ENCODE data around the gene PDGFB.

The PDGFB gene

DNA sequence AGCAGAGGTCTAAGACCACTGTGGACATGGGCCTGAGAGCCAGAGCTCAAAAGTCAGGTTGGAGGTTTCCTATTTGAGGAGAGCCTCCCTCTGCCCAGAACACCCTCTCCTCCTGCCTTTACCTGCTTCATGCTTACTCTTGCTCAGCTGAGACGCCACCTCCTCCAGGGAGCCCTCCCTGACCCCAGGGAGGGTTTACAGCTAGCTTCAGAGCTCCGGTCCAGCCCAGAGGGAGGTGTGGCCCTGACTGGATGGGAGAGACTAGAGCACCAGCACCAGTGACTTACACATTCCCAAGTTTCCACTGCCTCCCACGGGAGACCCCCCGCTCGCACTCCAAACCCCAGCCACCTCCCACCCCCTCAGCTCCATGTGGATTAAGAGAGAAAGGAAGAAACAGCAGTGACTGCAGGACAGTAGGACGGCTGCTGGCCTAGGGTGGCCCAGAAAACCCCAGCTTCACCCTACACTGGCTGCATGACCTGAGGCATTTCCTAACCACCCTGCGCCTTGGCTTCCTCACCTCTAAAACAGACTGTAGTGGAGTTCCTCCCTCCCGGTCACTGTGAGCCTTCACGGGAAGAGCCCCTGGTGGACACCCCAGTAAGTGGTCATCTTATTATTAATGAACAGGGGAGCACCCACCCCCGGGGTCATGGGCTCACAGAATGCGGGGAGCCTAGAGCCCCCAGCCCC, 24.5 kb upstream of the PDGFB start:
- TF ChIP-seq, protein P1, sequence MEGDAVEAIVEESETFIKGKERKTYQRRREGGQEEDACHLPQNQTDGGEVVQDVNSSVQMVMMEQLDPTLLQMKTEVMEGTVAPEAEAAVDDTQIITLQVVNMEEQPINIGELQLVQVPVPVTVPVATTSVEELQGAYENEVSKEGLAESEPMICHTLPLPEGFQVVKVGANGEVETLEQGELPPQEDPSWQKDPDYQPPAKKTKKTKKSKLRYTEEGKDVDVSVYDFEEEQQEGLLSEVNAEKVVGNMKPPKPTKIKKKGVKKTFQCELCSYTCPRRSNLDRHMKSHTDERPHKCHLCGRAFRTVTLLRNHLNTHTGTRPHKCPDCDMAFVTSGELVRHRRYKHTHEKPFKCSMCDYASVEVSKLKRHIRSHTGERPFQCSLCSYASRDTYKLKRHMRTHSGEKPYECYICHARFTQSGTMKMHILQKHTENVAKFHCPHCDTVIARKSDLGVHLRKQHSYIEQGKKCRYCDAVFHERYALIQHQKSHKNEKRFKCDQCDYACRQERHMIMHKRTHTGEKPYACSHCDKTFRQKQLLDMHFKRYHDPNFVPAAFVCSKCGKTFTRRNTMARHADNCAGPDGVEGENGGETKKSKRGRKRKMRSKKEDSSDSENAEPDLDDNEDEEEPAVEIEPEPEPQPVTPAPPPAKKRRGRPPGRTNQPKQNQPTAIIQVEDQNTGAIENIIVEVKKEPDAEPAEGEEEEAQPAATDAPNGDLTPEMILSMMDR (IDR thresholded peaks at IDR 0.05; ENCODE audit: control insufficient read depth, insufficient read depth, low read depth, low read length, missing control alignments) = no peak
- no peak for DNase-seq (ENCODE audit: low read depth)
- H3K4me3 ChIP-seq (ENCODE audit: control insufficient read depth, low read depth, low read length) = no peak overlapping the region

DNA sequence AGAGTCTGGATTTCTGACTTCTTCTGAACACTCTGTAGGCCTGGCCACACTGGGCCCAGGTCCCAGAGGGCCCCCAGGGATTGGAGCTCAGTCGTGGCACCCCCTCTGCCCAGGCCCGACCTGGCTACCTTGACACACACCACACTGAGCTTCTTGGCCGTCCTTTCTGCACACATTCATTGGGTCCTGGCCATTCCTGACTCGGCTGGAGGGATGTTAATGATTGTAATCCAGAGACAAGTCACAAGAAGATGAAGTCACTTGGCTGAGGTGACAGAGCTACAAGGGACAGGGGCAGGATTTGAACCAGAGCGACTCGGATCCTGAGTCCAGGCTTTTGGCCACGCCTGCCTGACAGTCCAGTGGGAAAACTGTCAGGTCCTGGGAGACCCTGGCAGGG, 23.9 kb upstream of the PDGFB start:
- H3K4me3 ChIP-seq (ENCODE audit: control insufficient read depth, low read depth, low read length) = no peak overlapping the region
- TF ChIP-seq, protein P1 (IDR thresholded peaks at IDR 0.05; ENCODE audit: control insufficient read depth, insufficient read depth, low read depth, low read length, missing control alignments) = no peak
- DNase-seq (ENCODE audit: low read depth) = no peak

DNA sequence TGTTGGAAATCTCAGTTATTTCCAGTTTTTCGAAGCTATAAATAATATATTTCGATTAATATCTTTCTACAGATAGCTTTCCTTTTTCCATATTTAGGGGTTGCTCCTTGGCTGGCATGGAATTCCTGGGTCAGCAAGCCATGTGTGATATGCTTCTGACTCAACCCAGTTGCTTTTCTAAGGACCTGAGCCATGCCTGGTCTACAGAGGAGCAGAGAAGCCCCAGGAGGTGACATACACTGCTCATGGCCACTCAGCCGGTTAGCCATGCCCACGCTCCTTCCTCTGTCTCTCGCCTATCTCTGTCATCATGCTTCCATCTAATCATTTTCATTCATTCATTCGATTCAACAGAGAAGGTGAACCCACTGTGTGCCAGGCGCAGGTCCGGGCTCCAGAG, 23.2 kb upstream of the PDGFB start:
- TF ChIP-seq, protein P1 (IDR thresholded peaks at IDR 0.05; ENCODE audit: control insufficient read depth, insufficient read depth, low read depth, low read length, missing control alignments) = no peak
- no peak overlapping the region for H3K4me3 ChIP-seq (ENCODE audit: control insufficient read depth, low read depth, low read length)

GRCh38 chr22:39266398-39267030, 21.7 kb upstream of the PDGFB start:
- TF ChIP-seq, protein P1 (IDR thresholded peaks at IDR 0.05; ENCODE audit: control insufficient read depth, insufficient read depth, low read depth, low read length, missing control alignments) = no peak
- H3K4me3 ChIP-seq (ENCODE audit: control insufficient read depth, low read depth, low read length) = no peak overlapping the region
- DNase-seq (ENCODE audit: low read depth) = no peak

More for the DNA sequence above, 23.2 kb upstream of the PDGFB start:
- DNase-seq (ENCODE audit: low read depth) = no peak

GRCh38 chr22:39265143-39265886, 20.5 kb upstream of the PDGFB start:
- TF ChIP-seq, protein P1 (IDR thresholded peaks at IDR 0.05; ENCODE audit: control insufficient read depth, insufficient read depth, low read depth, low read length, missing control alignments) = no peak
- no peak for DNase-seq (ENCODE audit: low read depth)
- no peak overlapping the region for H3K4me3 ChIP-seq (ENCODE audit: control insufficient read depth, low read depth, low read length)

- H3K4me3 ChIP-seq (ENCODE audit: control insufficient read depth, low read depth, low read length) = no peak overlapping the region
- TF ChIP-seq, protein P1 (IDR thresholded peaks at IDR 0.05; ENCODE audit: control insufficient read depth, insufficient read depth, low read depth, low read length, missing control alignments) = no peak
- DNase-seq (ENCODE audit: low read depth) = no peak
These were observed 19.7 kb upstream of the PDGFB start for GRCh38 chr22:39264349-39265038.

Measured in AG09309 (cell line).